Spleen (tissue), 11 donors: Measurements from ENCODE around the gene LRRC8D. TPM values are rescaled to one million over a fixed set of nuclear protein-coding genes. Genes with fewer than 3 reads are reported as not detected.

ENCODE experiments used
- DNase-seq: peaks from one replicate; pipeline ENCODE4 v3.0.0-alpha.2; 2020
- H3K27ac ChIP-seq, 8 donors: fragments of 200-600 bp; sonication (generic) in 7 of 8; 1 replicate in 4 of 8; 2 replicates in 4 of 8; pipeline versions ENCODE4 v1.5.0 to v1.8.0; 2016 to 2021; ENCODE audit warnings: inconsistent platforms in 4 of 8, mild to moderate bottlenecking in 4 of 8, moderate library complexity in 1 of 8
- H3K27me3 ChIP-seq, 7 donors: fragments of 200-600 bp; sonication (generic) in 6 of 7; replicated peaks in 1 of 7; 1 replicate in 4 of 7; 2 replicates in 3 of 7; pipeline versions ENCODE4 v1.5.0 to v1.8.0; 2016 to 2021; ENCODE audit warnings: inconsistent platforms in 3 of 7, mild to moderate bottlenecking in 1 of 7
- H3K36me3 ChIP-seq, 6 donors: fragments of 200-600 bp; sonication (generic) in 5 of 6; 1 replicate in 4 of 6; 2 replicates in 2 of 6; pipeline versions ENCODE4 v1.5.0 to v1.8.0; 2016 to 2021; ENCODE audit warnings: inconsistent platforms in 2 of 6
- H3K4me1 ChIP-seq, 6 donors: fragments of 200-600 bp; sonication (generic) in 5 of 6; 1 replicate in 3 of 6; 2 replicates in 3 of 6; pipeline versions ENCODE4 v1.5.0 to v1.8.0; 2016 to 2021; ENCODE audit warnings: inconsistent platforms in 3 of 6
- H3K4me3 ChIP-seq, 8 donors: fragments of 200-600 bp; sonication (generic) in 7 of 8; 1 replicate in 4 of 8; 2 replicates in 4 of 8; pipeline versions ENCODE4 v1.5.0 to v1.8.0; 2016 to 2021; ENCODE audit warnings: inconsistent platforms in 4 of 8, mild to moderate bottlenecking in 4 of 8, moderate library complexity in 2 of 8
- H3K9me3 ChIP-seq, 8 donors: fragments of 200-600 bp; sonication (generic) in 7 of 8; 1 replicate in 4 of 8; 2 replicates in 4 of 8; pipeline versions ENCODE4 v1.5.0 to v1.8.0; 2016 to 2021; ENCODE audit warnings: inconsistent platforms in 4 of 8
- CTCF ChIP-seq, 11 experiments: fragments of 200-600 bp in 7 of 11; fragments of 450-650 bp in 4 of 11; sonication (generic) in 4 of 11; IDR thresholded peaks in 8 of 11; conservative IDR thresholded peaks in 3 of 11; 1 replicate in 7 of 11; 2 replicates in 4 of 11; pipeline versions ENCODE4 v1.4.0 to v1.8.0; 2016 to 2021; ENCODE audit warnings: antibody characterized with exemption in 11 of 11, inconsistent platforms in 4 of 11, mild to moderate bottlenecking in 1 of 11
- POLR2A ChIP-seq, 3 donors: fragments of 450-650 bp; IDR thresholded peaks; one replicate each; pipeline ENCODE4 v1.5.1; 2017; ENCODE audit warnings: antibody characterized with exemption in 3 of 3, mild to moderate bottlenecking in 1 of 3
- POLR2AphosphoS5 ChIP-seq, 3 donors: sonication (generic); formaldehyde crosslinking; IDR thresholded peaks; one replicate each; pipeline ENCODE4 v1.5.1; 2017; ENCODE audit warnings: antibody characterized with exemption in 3 of 3
- WGBS, 5 donors: extraction: QIAGEN DNeasy Blood & Tissue Kit in 3 of 5; methylation state at CpG; one replicate each; pipeline versions ENCODE4 v1.1.5 to v1.1.7; 2013 to 2018; 5-methylcytosine and 5-hydroxymethylcytosine counted together
- intact Hi-C: fragments of 100-400 bp; cut with DNase I; formaldehyde crosslinking; loops from one replicate; pipeline ENCODE4 v1.15.0; 2023; ENCODE audit warnings: low total_unique reads
- polyA plus RNA-seq, 3 donors: library from polyadenylated mRNA; stranded (reverse); fragments of 200-250 nt; gene quantifications; one replicate each; pipeline ENCODE4 v1.2.1, GENCODE V29; 2013
- total RNA-seq, 7 donors: library from RNA; depleted of rRNA in 3 of 7; stranded (reverse); fragments of >200 nt in 3 of 7; fragmentation: NEBNext Ultra II Directional in 4 of 7; extraction: Animal tissue kit (Norgen Biotek cat#: 25700) in 4 of 7; gene quantifications; one replicate each; pipeline versions ENCODE4 v1.1.0 to v1.2.1, GENCODE V29; 2016 to 2021
- donor health status: healthy with polysubstance abuse.
- donor health status: DM: no; HTN: no; CAD: no; lungs with moderate emphysema.
- donor health status: DM: no; HTN: no; CAD: no.
- donor health status: Bipolar disorder and iron deficiency.
- donor health status: healthy.
- donor health status: DM: no; HTN: no; CAD: no.
- donor health status: DM: yes; HTN: yes; CAD: no.

LRRC8D gene
- total and polyA plus RNA-seq, 10 donors: 12.8 to 42.0 (median 34.5) TPM

DNA sequence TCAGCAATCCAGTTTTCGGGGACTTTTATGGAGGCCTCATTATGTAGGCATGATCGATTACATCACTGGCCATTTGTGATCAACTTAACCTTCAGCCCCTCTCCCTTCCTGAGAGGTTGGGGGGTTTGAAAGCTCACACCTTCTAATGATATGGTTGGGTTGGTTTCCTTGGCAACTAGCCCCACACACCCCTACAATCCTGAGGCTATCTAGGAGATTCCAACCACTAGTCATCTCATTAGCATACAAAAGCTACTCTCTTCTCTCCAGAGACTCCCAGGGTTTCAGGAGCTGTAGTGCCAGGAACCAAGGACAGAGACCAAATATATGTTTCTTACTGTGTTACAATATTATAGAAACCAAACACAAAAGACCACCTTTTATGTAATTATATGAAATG lies 138.9 kb downstream of the LRRC8D start:
- Histone ChIP-seq H3K9me3 (no peaks in the 10 kb centered on the region), H3K36me3 (no peaks in the 10 kb centered on the region), H3K27me3 (no peaks in the 10 kb centered on the region), H3K4me1 (peaks cover 0 to 11% (median 8%) of the 10 kb centered on the region in 6 donors), H3K4me3 (no peak overlapping the region), H3K27ac (no peak overlapping the region)
- TF ChIP-seq POLR2AphosphoS5 (IDR thresholded peaks at IDR 0.05) (no peak), CTCF (IDR thresholded peaks at IDR 0.05 in 8 of 11, conservative IDR thresholded peaks at IDR 0.05 in 3 of 11) (no peak), POLR2A (IDR thresholded peaks at IDR 0.05) (no peak)
- DNase-seq: no peak
- whole genome bisulfite sequencing, 5 donors: 94 to 100% (median 98%) methylated on average over 2 of the region's 2 CpGs
- intact Hi-C loops: no loop called here

DNA sequence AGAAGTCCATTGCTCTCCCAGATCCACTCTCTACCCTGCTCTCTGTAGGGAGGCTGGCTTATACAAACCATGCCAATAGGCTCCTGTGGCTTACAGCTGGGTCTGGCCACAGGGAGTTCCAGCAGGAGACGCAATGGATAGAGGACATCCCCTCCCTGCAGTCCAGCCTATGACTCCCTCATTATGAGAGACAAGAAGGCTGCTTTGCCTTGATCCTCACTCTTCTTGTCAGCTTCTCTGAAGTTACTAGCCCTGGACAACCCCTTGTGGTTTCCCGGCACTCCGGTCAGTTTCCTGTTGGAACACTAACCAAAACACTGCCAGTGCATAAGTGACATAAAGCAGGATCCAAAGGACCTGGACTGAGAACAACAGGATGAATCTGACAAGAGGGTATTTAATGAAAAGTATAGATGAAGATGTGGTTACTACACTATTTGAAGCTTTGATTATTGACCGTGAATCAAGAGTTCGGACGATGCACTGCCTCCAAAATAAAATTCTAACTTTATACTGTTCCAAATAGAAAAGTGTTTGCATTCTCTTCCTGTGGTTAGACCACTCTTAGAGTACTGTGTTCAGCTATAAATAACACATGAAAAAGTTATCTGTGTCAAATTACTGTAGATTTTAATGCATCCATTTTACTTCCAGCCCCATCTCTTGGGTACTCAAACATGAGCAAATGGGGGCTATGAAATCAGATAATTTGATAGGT lies 141.4 kb downstream of the LRRC8D start:
- H3K27ac ChIP-seq: peak overlapping the region in 2 of 8 donors; percentile 13 to 27
- TF ChIP-seq POLR2AphosphoS5 (IDR thresholded peaks at IDR 0.05) (peak in 1 of 3 donors; percentile 23), POLR2A (IDR thresholded peaks at IDR 0.05) (no peak)
- H3K9me3 ChIP-seq: no peaks in the 10 kb centered on the region
- H3K4me1 ChIP-seq: peaks cover 0 to 18% (median 8%) of the 10 kb centered on the region in 6 donors
- WGBS, 5 donors: 18 to 24% (median 23%) methylated on average over 6 of the region's 6 CpGs
- intact Hi-C loops: no loop called here
- no peak for DNase-seq
- no peaks in the 10 kb centered on the region for H3K36me3 ChIP-seq
- no peak overlapping the region for H3K4me3 ChIP-seq
- no peaks in the 10 kb centered on the region for H3K27me3 ChIP-seq

DNA sequence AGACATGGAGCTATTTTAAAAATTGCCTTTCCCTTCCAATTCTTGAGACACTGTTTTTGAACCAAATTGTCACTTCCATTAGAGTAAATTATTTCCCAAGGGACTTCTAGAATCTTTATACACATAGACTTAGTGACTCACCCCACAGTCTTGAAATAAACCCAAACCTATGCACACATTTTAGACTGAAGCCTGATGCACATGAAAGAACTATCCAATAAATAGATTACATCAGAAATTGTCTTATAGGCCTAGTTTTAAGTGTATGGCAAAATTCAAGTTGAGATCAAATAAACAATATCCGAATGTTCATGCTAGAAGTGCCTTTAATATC lies 141.9 kb downstream of the LRRC8D start:
- Histone ChIP-seq H3K9me3 (no peaks in the 10 kb centered on the region), H3K27me3 (no peaks in the 10 kb centered on the region), H3K4me3 (no peak overlapping the region), H3K36me3 (no peaks in the 10 kb centered on the region), H3K27ac (no peak overlapping the region), H3K4me1 (peaks cover 0 to 18% (median 8%) of the 10 kb centered on the region in 6 donors)
- intact Hi-C loops: no loop called here
- TF ChIP-seq POLR2AphosphoS5 (IDR thresholded peaks at IDR 0.05) (no peak), POLR2A (IDR thresholded peaks at IDR 0.05) (no peak), CTCF (IDR thresholded peaks at IDR 0.05 in 8 of 11, conservative IDR thresholded peaks at IDR 0.05 in 3 of 11) (no peak)
- DNase-seq: no peak
- WGBS, 5 donors: 88 to 94% (median 93%) methylated on average over 1 of the region's 1 CpG

DNA sequence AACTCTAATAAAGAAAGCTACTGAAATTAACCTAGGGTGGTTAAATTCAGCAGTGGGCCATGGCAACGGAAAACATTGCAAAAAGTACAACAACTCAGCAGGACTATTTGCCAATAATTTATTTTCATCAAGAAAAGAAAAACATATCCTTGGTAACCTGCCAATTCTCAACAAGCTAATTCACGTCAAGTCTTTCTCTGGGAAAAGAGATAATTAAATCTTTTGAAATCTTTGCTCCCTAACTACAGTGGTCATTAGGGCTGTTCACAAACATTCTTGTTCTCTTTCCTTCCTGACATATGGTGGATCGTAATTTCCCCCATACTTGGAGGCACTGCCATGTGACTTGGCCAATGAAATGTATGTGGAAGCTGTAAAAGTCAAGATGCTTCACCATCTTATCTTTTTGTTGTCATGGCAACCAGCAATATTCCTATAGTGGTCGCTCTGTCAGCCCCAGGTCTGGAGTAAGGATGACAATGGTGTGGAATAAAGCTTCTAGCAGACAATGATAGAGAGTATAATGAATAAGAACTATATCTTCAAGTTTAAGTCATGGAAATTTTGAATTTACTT lies 144.4 kb downstream of the LRRC8D start:
- H3K27ac ChIP-seq: peak overlapping the region in 3 of 8 donors; percentile 17 to 44 (median 19)
- peaks cover 0 to 18% (median 8%) of the 10 kb centered on the region in 6 donors for H3K4me1 ChIP-seq
- H3K27me3 ChIP-seq: no peaks in the 10 kb centered on the region
- WGBS, 5 donors: 78 to 86% (median 79%) methylated on average over 4 of the region's 4 CpGs
- DNase-seq: no peak
- no peaks in the 10 kb centered on the region for H3K36me3 ChIP-seq
- H3K4me3 ChIP-seq: no peak overlapping the region
- no peaks in the 10 kb centered on the region for H3K9me3 ChIP-seq
- intact Hi-C loops: no loop called here
- TF ChIP-seq POLR2AphosphoS5 (IDR thresholded peaks at IDR 0.05) (no peak), POLR2A (IDR thresholded peaks at IDR 0.05) (no peak), CTCF (IDR thresholded peaks at IDR 0.05 in 8 of 11, conservative IDR thresholded peaks at IDR 0.05 in 3 of 11) (no peak)
